Hepatocyte (in vitro differentiated cells): ENCODE measurements around the gene NAV2.

Experiments
- EZH2 ChIP-seq: fragments of 200-600 bp; sonication (generic); IDR thresholded peaks from 2 replicates; pipeline ENCODE4 v1.6.1; 2016; ENCODE audit warnings: antibody characterized with exemption, mild to moderate bottlenecking, borderline replicate concordance
- TF ChIP-seq, protein P1 (sequence below): fragments of 200-600 bp; sonication (generic); IDR thresholded peaks from 2 replicates; pipeline ENCODE4 v1.5.1; 2016; ENCODE audit warnings: antibody characterized with exemption, mild to moderate bottlenecking; ENCODE audit not compliant: poor library complexity

DNA sequence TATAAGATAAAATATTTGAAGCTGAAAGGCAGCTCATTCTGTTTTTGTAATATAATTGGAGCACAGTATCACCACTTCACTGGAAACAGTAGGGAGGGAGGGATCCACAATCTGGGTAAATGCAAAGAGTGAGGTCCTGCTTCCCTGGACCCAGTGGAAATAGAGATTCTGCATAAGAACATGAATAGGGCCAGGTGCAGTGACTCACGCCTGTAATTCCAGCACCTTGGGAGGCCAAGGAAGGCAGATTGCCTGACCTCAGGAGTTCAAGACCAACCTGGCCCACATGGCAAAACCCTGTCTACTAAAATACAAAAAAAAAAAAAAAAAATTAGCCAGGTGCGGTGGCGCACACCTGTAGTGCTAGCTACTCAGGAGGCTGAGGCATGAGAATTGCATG is 303.9 kb downstream of the NAV2 start:
- TF ChIP-seq, protein P1, sequence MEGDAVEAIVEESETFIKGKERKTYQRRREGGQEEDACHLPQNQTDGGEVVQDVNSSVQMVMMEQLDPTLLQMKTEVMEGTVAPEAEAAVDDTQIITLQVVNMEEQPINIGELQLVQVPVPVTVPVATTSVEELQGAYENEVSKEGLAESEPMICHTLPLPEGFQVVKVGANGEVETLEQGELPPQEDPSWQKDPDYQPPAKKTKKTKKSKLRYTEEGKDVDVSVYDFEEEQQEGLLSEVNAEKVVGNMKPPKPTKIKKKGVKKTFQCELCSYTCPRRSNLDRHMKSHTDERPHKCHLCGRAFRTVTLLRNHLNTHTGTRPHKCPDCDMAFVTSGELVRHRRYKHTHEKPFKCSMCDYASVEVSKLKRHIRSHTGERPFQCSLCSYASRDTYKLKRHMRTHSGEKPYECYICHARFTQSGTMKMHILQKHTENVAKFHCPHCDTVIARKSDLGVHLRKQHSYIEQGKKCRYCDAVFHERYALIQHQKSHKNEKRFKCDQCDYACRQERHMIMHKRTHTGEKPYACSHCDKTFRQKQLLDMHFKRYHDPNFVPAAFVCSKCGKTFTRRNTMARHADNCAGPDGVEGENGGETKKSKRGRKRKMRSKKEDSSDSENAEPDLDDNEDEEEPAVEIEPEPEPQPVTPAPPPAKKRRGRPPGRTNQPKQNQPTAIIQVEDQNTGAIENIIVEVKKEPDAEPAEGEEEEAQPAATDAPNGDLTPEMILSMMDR = no peak
- TF ChIP-seq EZH2 = no peak
